Tibial nerve (tissue), 4 donors: ENCODE measurements around the gene PUSL1. TPM values are rescaled to one million over a fixed set of nuclear protein-coding genes. Genes with fewer than 3 reads are reported as not detected.
A peak's percentile ranks its signal among the peaks of the same experiment; 100 is the strongest.

Source experiments
- DNase-seq, 2 donors: peaks; one replicate each; pipeline ENCODE4 v3.0.0-alpha.2; 2019; ENCODE audit warnings: low spot score in 2 of 2
- H3K27ac ChIP-seq, 4 donors: fragments of 200-600 bp; sonication (generic) in 3 of 4; one replicate each; pipeline ENCODE4 v1.5.1; 2017 to 2019; ENCODE audit warnings: mild to moderate bottlenecking in 1 of 4
- H3K27me3 ChIP-seq, 2 donors: fragments of 200-600 bp; sonication (generic) in 1 of 2; one replicate each; pipeline versions ENCODE4 v1.5.1 to v1.6.0; 2017 to 2019
- H3K36me3 ChIP-seq, 3 donors: fragments of 200-600 bp; sonication (generic); one replicate each; pipeline ENCODE4 v1.5.1; 2018 to 2019
- H3K4me1 ChIP-seq, 4 donors: fragments of 200-600 bp; sonication (generic) in 3 of 4; one replicate each; pipeline ENCODE4 v1.5.1; 2017 to 2019
- H3K4me3 ChIP-seq, 4 donors: fragments of 200-600 bp; sonication (generic) in 3 of 4; one replicate each; pipeline ENCODE4 v1.5.1; 2017 to 2019; ENCODE audit warnings: mild to moderate bottlenecking in 1 of 4, moderate library complexity in 1 of 4
- H3K9me3 ChIP-seq, 4 donors: fragments of 200-600 bp; sonication (generic) in 3 of 4; one replicate each; pipeline ENCODE4 v1.5.1; 2017 to 2019
- EP300 ChIP-seq, 2 donors: sonication (generic); formaldehyde crosslinking; IDR thresholded peaks; one replicate each; pipeline ENCODE4 v1.6.1; 2017; ENCODE audit warnings: antibody characterized with exemption in 2 of 2, mild to moderate bottlenecking in 1 of 2
- POLR2A ChIP-seq, 2 donors: fragments of 450-650 bp; IDR thresholded peaks; one replicate each; pipeline ENCODE4 v1.6.1; 2017; ENCODE audit warnings: antibody characterized with exemption in 2 of 2, mild to moderate bottlenecking in 2 of 2, moderate library complexity in 2 of 2
- WGBS, 2 donors: methylation state at CpG; one replicate each; pipeline ENCODE4 v1.1.5; 2018; 5-methylcytosine and 5-hydroxymethylcytosine counted together
- total RNA-seq, 4 donors: library from RNA; depleted of rRNA; stranded (reverse); fragments of >200 nt; gene quantifications; one replicate each; pipeline ENCODE4 v1.1.0, GENCODE V29; 2016
- TF ChIP-seq, protein P1 (sequence below), 5 experiments: fragments of 200-600 bp in 3 of 5; fragments of 450-650 bp in 2 of 5; sonication (generic) in 3 of 5; IDR thresholded peaks; one replicate each; pipeline ENCODE4 v1.5.1; 2016 to 2019; ENCODE audit warnings: antibody characterized with exemption in 5 of 5, mild to moderate bottlenecking in 3 of 5, moderate library complexity in 2 of 5

Gene PUSL1
- total RNA-seq, 4 donors from 2014 or later, result 17.5 to 22.2 (median 19.7) TPM

DNA sequence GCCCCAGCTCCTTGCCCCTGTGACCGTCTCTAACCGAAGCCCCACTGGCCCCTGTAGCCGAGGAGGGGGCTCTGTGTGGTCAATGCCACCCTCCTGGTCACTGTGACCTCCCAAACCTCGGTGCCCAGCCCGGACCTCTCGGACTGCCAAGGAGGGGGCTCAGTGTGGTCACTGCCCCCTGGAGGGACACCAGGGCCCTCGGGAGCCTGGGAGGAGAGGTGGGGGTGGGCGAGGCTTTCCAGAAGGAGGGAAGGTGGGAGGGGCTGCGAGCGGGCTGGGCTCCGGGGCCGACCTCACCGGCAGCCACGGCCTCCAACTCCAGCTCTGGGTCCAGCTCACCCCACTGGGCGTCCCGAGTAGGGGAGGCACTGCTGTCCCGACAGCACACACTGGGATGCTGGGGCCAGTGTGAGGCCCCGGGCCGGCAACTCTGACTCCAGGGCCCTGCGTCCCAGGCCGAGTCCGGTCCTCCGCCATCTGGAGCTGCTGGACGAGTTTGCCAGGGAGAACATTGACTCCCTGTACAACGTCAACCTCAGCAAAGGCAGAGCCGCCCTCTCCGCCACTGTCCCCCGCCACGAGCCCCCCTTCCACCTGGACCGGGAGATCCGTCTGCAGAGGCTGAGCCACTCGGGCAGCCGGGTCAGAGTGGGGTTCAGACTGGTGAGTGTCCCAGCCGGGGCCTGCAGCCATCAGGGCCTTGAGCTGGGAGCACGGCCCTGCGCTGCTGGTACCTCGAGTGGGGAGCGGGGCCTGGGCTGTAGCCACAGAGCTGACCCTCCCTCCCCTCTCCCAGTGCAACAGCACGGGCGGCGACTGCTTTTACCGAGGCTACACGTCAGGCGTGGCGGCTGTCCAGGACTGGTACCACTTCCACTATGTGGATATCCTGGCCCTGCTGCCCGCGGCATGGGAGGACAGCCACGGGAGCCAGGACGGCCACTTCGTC, 21.8 kb upstream of the PUSL1 start:
- H3K4me1 ChIP-seq, result peaks cover 0 to 15% (median 3%) of the 10 kb centered on the region in 4 donors
- WGBS, 2 donors, result 53 to 55% methylated on average over 25 to 43 of the region's 50 CpGs
- H3K36me3 ChIP-seq, result no peaks in the 10 kb centered on the region
- no peak for DNase-seq
- no peaks in the 10 kb centered on the region for H3K9me3 ChIP-seq
- H3K4me3 ChIP-seq, result no peak overlapping the region
- TF ChIP-seq, protein P1, sequence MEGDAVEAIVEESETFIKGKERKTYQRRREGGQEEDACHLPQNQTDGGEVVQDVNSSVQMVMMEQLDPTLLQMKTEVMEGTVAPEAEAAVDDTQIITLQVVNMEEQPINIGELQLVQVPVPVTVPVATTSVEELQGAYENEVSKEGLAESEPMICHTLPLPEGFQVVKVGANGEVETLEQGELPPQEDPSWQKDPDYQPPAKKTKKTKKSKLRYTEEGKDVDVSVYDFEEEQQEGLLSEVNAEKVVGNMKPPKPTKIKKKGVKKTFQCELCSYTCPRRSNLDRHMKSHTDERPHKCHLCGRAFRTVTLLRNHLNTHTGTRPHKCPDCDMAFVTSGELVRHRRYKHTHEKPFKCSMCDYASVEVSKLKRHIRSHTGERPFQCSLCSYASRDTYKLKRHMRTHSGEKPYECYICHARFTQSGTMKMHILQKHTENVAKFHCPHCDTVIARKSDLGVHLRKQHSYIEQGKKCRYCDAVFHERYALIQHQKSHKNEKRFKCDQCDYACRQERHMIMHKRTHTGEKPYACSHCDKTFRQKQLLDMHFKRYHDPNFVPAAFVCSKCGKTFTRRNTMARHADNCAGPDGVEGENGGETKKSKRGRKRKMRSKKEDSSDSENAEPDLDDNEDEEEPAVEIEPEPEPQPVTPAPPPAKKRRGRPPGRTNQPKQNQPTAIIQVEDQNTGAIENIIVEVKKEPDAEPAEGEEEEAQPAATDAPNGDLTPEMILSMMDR (IDR thresholded peaks at IDR 0.05), result no peak
- no peak for TF ChIP-seq EP300 (IDR thresholded peaks at IDR 0.05)
- TF ChIP-seq POLR2A (IDR thresholded peaks at IDR 0.05), result no peak
- H3K27me3 ChIP-seq, result peaks cover 0 to 23% of the 10 kb centered on the region in 2 donors
- no peak overlapping the region for H3K27ac ChIP-seq

DNA sequence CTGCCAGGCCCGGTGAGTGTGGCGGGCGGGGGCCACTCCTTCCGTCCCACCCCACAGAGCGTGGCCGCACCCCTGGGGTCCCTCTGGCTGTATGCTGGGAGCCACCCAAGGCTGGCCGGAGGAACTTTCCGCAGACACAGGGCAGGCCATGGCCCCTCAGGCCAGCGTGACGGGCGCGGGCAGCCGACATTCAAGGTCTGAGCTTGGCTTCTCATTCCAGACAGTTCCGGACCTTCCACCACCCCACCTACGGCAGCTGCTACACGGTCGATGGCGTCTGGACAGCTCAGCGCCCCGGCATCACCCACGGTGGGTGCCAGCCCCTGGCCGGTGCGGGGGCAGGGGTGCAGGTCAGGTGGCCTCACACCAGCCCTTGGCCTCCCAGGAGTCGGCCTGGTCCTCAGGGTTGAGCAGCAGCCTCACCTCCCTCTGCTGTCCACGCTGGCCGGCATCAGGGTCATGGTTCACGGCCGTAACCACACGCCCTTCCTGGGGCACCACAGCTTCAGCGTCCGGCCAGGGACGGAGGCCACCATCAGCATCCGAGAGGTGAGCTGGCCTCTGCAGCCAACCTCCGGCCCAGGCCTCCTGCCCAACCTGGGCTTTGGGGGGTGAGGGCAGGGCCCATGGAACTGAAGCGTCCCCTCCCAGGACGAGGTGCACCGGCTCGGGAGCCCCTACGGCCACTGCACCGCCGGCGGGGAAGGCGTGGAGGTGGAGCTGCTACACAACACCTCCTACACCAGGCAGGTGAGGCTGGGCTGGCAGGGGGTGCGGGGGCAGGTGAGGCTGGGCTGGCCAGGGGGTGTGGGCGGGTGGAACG, 20.9 kb upstream of the PUSL1 start:
- no peak overlapping the region for H3K4me3 ChIP-seq
- WGBS, 2 donors, result 87 to 91% methylated on average over 25 to 26 of the region's 46 CpGs
- H3K27me3 ChIP-seq, result peaks cover 0 to 23% of the 10 kb centered on the region in 2 donors
- H3K27ac ChIP-seq, result no peak overlapping the region
- H3K36me3 ChIP-seq, result peaks cover 0 to 3% (median 0%) of the 10 kb centered on the region in 3 donors
- peaks cover 0 to 18% (median 3%) of the 10 kb centered on the region in 4 donors for H3K4me1 ChIP-seq
- H3K9me3 ChIP-seq, result no peaks in the 10 kb centered on the region
- no peak for TF ChIP-seq EP300 (IDR thresholded peaks at IDR 0.05)
- no peak for DNase-seq

DNA sequence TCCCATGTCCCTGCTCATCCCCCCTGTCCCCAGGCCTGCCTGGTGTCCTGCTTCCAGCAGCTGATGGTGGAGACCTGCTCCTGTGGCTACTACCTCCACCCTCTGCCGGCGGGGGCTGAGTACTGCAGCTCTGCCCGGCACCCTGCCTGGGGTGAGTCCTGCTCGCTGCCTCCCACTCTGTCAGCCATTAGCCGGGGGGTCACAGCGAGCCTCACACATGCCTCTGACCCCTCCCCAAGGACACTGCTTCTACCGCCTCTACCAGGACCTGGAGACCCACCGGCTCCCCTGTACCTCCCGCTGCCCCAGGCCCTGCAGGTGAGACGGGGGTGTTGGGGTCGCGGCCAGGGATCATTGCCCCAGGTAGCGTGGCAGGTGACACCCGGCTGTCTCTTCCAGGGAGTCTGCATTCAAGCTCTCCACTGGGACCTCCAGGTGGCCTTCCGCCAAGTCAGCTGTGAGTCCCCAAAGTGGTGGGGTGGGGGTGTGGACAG, 18.1 kb upstream of the PUSL1 start:
- Histone ChIP-seq H3K4me3 (no peak overlapping the region), H3K27me3 (peaks cover 0 to 19% of the 10 kb centered on the region in 2 donors), H3K27ac (no peak overlapping the region), H3K9me3 (no peaks in the 10 kb centered on the region), H3K4me1 (peaks cover 0 to 18% (median 3%) of the 10 kb centered on the region in 4 donors), H3K36me3 (peaks cover 0 to 31% (median 0%) of the 10 kb centered on the region in 3 donors)
- WGBS, 2 donors, result 60 to 64% methylated on average over 13 to 15 of the region's 15 CpGs
- no peak for DNase-seq
- TF ChIP-seq, protein P1 (IDR thresholded peaks at IDR 0.05), result peak; percentile 38 to 66 (median 45)
- TF ChIP-seq EP300 (IDR thresholded peaks at IDR 0.05) (no peak), POLR2A (IDR thresholded peaks at IDR 0.05) (no peak)

DNA sequence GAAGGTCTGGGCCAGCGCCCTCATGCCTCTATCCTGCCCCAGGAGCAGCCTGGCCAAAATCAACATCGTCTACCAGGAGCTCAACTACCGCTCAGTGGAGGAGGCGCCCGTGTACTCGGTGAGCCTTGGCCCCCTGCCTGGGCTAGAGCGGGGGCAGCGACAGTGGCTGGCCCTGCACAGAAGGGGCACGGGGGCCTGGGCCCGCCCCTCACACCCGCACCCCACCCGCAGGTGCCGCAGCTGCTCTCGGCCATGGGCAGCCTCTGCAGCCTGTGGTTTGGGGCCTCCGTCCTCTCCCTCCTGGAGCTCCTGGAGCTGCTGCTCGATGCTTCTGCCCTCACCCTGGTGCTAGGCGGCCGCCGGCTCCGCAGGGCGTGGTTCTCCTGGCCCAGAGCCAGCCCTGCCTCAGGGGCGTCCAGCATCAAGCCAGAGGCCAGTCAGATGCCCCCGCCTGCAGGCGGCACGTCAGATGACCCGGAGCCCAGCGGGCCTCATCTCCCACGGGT, 17.3 kb upstream of the PUSL1 start:
- Histone ChIP-seq H3K4me3 (no peak overlapping the region), H3K36me3 (peaks cover 0 to 39% (median 0%) of the 10 kb centered on the region in 3 donors), H3K27ac (no peak overlapping the region), H3K9me3 (no peaks in the 10 kb centered on the region), H3K27me3 (peaks cover 0 to 11% of the 10 kb centered on the region in 2 donors), H3K4me1 (peaks cover 0 to 18% (median 3%) of the 10 kb centered on the region in 4 donors)
- TF ChIP-seq POLR2A (IDR thresholded peaks at IDR 0.05) (no peak), EP300 (IDR thresholded peaks at IDR 0.05) (no peak)
- TF ChIP-seq, protein P1 (IDR thresholded peaks at IDR 0.05), result no peak
- DNase-seq, result no peak
- 47 to 55% methylated on average over 16 to 28 of the region's 28 CpGs for WGBS, 2 donors
